Right atrium auricular region (tissue), 2 donors: ENCODE data around the gene RAB7A. TPM values are rescaled to one million over a fixed set of nuclear protein-coding genes. Genes with fewer than 3 reads are reported as not detected.
A peak's percentile ranks its signal among the peaks of the same experiment; 100 is the strongest.

ENCODE experiments used
- DNase-seq: peaks from one replicate; pipeline ENCODE4 v3.0.0-alpha.2; 2019; ENCODE audit warnings: low spot score
- H3K27ac ChIP-seq, 2 donors: fragments of 200-600 bp; sonication (generic); 1 replicate in 1 of 2; 2 replicates in 1 of 2; pipeline ENCODE4 v1.5.1; 2016 to 2019
- H3K27me3 ChIP-seq, 2 donors: fragments of 200-600 bp; sonication (generic); one replicate each; pipeline versions ENCODE4 v1.5.1 to v1.6.0; 2017 to 2019
- H3K36me3 ChIP-seq: fragments of 200-600 bp; sonication (generic); one replicate; pipeline ENCODE4 v1.5.1; 2016
- H3K4me1 ChIP-seq, 2 donors: fragments of 200-600 bp; sonication (generic); one replicate each; pipeline versions ENCODE4 v1.5.1 to v1.6.0; 2017 to 2019
- H3K4me3 ChIP-seq, 2 donors: fragments of 200-600 bp; sonication (generic); 1 replicate in 1 of 2; 2 replicates in 1 of 2; pipeline ENCODE4 v1.5.1; 2017 to 2019; ENCODE audit warnings: mild to moderate bottlenecking in 1 of 2, moderate library complexity in 1 of 2
- H3K9me3 ChIP-seq, 2 donors: fragments of 200-600 bp; sonication (generic); one replicate each; pipeline ENCODE4 v1.5.1; 2019
- total RNA-seq, 2 donors: library from RNA; depleted of rRNA; stranded (reverse); fragments of >200 nt; gene quantifications; one replicate each; pipeline ENCODE4 v1.1.0, GENCODE V29; 2016
- TF ChIP-seq, protein P1 (sequence below), 2 donors: fragments of 200-600 bp; sonication (generic); IDR thresholded peaks; one replicate each; pipeline ENCODE4 v1.5.1; 2019; ENCODE audit warnings: antibody characterized with exemption in 2 of 2

RAB7A gene
- total RNA-seq = 100 to 1,000 TPM; 123 to 135 TPM

DNA sequence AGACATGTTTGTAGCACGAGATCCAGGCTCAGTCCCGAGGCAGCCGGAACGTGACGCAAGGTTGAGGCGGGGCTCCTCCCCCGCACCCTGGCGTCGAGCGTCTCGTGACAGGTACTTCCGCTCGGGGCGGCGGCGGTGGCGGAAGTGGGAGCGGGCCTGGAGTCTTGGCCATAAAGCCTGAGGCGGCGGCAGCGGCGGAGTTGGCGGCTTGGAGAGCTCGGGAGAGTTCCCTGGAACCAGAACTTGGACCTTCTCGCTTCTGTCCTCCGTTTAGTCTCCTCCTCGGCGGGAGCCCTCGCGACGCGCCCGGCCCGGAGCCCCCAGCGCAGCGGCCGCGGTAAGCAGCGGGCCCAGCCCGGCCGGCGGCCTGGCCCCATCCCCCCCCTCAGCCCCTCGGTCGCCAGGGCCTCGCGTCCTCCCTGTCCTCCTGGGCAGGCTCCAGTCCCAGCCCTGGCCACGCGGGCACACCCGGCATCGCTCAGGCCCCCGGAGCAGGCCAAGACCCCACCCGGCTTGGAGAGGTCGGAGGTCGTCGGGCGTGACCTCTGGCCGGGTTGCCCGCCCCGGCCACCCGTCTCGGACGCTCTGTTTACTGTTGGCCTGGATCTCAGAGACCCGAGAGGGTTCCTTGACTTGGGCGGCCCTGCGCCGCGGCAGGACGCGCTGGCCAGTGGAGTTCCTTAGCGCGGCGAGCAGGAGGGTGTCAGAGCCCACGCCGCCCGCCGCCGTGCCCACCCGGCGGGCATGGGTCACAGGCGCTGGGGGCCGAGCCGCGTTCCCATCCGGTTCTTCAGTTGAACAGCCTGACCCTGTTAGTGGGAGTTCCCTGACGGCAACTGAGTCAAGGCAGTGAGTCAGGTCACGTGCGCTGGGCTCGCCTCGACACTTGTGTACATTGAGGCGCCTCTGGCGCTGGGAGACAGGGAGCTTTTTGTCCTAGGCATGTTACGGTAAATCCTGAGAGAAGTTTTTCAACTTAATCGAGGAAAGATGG is at the start of gene RAB7A:
RAB7A (plus strand) TSS at position 161 of the 994 bp plus-strand sequence. CDS start 69,185 bp downstream, outside the sequence.
- peaks cover 0 to 44% of the 10 kb centered on the region in 2 donors for H3K4me1 ChIP-seq
- DNase-seq = peak; percentile 99
- H3K4me3 ChIP-seq = peak within 1 kb of the TSS; percentile 95 to 100
- H3K27ac ChIP-seq = peak within 1 kb of the TSS; percentile 99 to 100
- H3K36me3 ChIP-seq = peaks cover 4% of the 10 kb centered on the region
- no peaks in the 10 kb centered on the region for H3K9me3 ChIP-seq
- no peaks in the 10 kb centered on the region for H3K27me3 ChIP-seq
- TF ChIP-seq, protein P1, sequence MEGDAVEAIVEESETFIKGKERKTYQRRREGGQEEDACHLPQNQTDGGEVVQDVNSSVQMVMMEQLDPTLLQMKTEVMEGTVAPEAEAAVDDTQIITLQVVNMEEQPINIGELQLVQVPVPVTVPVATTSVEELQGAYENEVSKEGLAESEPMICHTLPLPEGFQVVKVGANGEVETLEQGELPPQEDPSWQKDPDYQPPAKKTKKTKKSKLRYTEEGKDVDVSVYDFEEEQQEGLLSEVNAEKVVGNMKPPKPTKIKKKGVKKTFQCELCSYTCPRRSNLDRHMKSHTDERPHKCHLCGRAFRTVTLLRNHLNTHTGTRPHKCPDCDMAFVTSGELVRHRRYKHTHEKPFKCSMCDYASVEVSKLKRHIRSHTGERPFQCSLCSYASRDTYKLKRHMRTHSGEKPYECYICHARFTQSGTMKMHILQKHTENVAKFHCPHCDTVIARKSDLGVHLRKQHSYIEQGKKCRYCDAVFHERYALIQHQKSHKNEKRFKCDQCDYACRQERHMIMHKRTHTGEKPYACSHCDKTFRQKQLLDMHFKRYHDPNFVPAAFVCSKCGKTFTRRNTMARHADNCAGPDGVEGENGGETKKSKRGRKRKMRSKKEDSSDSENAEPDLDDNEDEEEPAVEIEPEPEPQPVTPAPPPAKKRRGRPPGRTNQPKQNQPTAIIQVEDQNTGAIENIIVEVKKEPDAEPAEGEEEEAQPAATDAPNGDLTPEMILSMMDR (IDR thresholded peaks at IDR 0.05) = peak in 1 of 2 donors; percentile 26

DNA sequence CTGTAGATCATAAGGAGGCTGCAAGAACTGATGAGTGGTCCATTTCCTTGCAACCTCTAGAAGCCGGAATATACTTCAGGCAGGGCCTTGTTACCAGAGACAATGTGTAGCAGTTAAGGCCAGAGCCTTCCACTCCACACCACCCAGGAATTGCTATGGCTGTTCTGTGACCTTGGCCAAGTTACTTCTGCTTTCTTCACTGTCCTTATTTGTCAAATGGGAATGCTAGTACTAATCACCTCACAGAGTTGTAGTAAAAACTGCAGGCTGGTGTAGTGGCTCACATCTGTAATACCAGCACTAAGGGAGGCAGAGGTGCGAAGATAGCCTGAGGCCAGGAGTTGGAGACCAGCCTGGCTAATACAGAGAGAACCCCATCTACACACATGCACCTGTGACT is 46.6 kb upstream of the RAB7A start:
- no peak for DNase-seq
- TF ChIP-seq, protein P1 (IDR thresholded peaks at IDR 0.05) = no peak
- H3K36me3 ChIP-seq = no peaks in the 10 kb centered on the region
- H3K27me3 ChIP-seq = no peaks in the 10 kb centered on the region
- no peak overlapping the region for H3K4me3 ChIP-seq
- peaks cover 0 to 8% of the 10 kb centered on the region in 2 donors for H3K4me1 ChIP-seq
- H3K9me3 ChIP-seq = no peaks in the 10 kb centered on the region
- no peak overlapping the region for H3K27ac ChIP-seq

DNA sequence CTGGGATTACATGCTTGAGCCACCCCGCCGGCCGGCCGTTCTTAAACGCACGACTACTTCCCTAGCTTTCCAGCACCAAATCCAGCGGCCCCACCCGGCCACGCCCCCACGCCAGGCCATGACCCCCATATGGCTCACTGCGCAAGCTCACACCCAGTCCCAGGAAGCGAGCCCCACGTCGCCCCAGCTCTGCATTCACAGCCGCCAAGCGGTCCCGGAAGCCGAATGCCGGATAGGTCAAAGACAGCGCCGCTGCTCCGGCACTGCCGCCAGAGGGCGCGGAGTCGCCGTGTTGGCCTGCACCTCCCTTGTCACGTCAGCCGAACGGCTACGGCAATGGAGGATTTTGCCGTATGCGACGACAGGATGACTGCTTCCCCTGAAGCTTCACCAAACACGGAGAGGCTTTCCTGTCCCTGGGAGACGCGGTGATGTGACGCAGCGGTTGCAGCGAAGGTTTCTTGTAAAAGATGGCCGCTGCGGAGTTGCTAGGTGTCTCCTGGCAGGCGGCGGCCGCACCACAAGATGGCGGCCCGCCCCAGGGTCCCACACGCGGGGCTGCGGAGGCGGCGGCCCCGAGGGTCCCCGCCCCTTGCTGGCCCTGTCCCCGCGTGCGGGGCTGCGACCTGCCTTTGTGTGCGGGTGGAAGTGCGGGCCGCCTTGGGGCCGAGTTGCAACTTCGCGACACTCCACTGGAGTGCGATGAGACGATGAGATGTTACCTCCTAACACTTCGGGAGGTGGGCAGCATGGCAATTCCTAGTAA is 45.2 kb upstream of the RAB7A start:
- Histone ChIP-seq H3K36me3 (no peaks in the 10 kb centered on the region), H3K27me3 (no peaks in the 10 kb centered on the region), H3K4me3 (peak overlapping the region; percentile 59 to 69), H3K4me1 (peaks cover 0 to 8% of the 10 kb centered on the region in 2 donors), H3K27ac (peak overlapping the region; percentile 96), H3K9me3 (no peaks in the 10 kb centered on the region)
- TF ChIP-seq, protein P1 (IDR thresholded peaks at IDR 0.05) = peak; percentile 93 to 98
- DNase-seq = peak; percentile 99

DNA sequence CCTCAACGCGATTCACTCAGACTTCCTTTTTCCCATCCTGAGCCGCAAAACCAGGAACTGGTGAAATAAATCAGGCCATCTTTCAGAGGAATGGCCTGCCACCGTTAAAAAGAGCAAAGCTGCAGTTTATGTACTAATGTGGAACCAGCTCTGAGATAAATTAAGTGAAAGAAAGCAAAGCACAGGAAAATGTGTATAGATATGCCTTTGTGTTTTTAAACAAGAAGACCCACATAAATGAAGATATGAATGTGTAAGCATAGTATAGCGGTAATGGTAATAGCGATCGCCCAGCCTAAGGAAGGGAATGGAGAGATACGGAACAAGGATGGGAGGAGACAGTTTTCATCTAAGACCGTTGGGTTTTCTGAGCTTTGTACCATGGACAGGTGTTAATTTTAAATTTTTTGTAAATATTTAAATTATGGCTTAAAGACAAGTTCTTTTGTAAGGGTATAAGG is 44.6 kb upstream of the RAB7A start:
- Histone ChIP-seq H3K4me3 (peak overlapping the region; percentile 59 to 69), H3K9me3 (no peaks in the 10 kb centered on the region), H3K27me3 (no peaks in the 10 kb centered on the region), H3K36me3 (no peaks in the 10 kb centered on the region), H3K27ac (peak overlapping the region; percentile 96), H3K4me1 (peaks cover 0 to 8% of the 10 kb centered on the region in 2 donors)
- no peak for DNase-seq
- TF ChIP-seq, protein P1 (IDR thresholded peaks at IDR 0.05) = no peak

DNA sequence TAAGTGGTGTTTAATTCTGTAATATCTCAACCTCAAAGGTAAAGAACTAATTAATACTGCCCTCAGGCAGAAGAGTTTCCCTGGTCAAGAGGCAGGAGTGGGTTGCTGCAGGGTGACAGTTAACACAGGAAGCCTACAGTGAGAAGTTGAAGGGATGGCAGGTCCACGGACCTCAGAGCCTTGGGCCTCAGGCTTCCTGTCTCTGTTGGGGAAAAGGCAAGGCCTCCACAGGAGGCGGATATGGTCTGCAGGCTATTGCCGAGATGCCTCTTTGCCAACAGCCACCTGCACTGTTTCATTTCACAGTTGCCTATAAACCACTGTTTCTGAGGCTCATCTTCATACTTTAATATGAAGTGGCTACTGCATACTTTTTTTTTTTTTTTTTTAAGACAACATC is 42.0 kb upstream of the RAB7A start:
- TF ChIP-seq, protein P1 (IDR thresholded peaks at IDR 0.05) = no peak
- DNase-seq = no peak
- Histone ChIP-seq H3K36me3 (no peaks in the 10 kb centered on the region), H3K27ac (no peak overlapping the region), H3K9me3 (no peaks in the 10 kb centered on the region), H3K27me3 (no peaks in the 10 kb centered on the region), H3K4me1 (peaks cover 0 to 8% of the 10 kb centered on the region in 2 donors), H3K4me3 (no peak overlapping the region)
